Measurements from ENCODE around the gene ZMAT1. TPM values are rescaled to one million over a fixed set of nuclear protein-coding genes. Genes with fewer than 3 reads are reported as not detected.

The ZMAT1 gene
- total RNA-seq, 1 experiment from 2014 or later: 4.0 TPM

DNA sequence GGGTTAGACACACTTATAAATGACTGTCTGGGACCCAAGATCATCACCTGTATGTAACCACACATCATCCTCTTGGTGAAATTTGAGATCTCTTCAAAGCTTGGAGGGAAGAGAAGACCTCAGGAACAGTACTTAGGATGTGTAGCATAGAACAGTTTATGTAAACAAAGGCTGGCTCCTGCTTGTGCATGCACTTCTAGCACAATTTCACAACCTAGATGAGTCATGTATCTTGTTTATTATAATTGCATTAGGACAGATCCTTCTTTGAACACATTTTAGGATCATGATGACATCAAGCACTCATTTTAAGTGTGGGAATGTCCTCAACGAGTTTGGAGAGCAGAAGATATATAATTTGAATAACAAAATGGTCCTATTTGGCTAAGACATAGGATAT is 26.3 kb upstream of the ZMAT1 start:
- intact Hi-C loops (cut with micrococcal nuclease; ENCODE audit: unreplicated experiment): no loop called here
- Mint-ChIP-seq H3K4me3 (ENCODE audit: low read depth, unreplicated experiment) (no peak overlapping the region), H3K4me1 (ENCODE audit: low read depth, unreplicated experiment) (no peaks in the 10 kb centered on the region), H3K36me3 (ENCODE audit: insufficient read depth, unreplicated experiment) (no peaks in the 10 kb centered on the region), H3K27me3 (ENCODE audit: unreplicated experiment) (no peaks in the 10 kb centered on the region), H3K27ac (ENCODE audit: unreplicated experiment) (no peak overlapping the region), H3K9me3 (ENCODE audit: low read depth, unreplicated experiment) (peaks cover 9% of the 10 kb centered on the region)
- CTCF ChIA-PET: no interaction called here
- no TSS peak for BruUV-seq (replicated peaks)
- DNase-seq: no peak
- TF ChIP-seq, protein P1, sequence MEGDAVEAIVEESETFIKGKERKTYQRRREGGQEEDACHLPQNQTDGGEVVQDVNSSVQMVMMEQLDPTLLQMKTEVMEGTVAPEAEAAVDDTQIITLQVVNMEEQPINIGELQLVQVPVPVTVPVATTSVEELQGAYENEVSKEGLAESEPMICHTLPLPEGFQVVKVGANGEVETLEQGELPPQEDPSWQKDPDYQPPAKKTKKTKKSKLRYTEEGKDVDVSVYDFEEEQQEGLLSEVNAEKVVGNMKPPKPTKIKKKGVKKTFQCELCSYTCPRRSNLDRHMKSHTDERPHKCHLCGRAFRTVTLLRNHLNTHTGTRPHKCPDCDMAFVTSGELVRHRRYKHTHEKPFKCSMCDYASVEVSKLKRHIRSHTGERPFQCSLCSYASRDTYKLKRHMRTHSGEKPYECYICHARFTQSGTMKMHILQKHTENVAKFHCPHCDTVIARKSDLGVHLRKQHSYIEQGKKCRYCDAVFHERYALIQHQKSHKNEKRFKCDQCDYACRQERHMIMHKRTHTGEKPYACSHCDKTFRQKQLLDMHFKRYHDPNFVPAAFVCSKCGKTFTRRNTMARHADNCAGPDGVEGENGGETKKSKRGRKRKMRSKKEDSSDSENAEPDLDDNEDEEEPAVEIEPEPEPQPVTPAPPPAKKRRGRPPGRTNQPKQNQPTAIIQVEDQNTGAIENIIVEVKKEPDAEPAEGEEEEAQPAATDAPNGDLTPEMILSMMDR (IDR thresholded peaks at IDR 0.05; ENCODE audit: unreplicated experiment): no peak

DNA sequence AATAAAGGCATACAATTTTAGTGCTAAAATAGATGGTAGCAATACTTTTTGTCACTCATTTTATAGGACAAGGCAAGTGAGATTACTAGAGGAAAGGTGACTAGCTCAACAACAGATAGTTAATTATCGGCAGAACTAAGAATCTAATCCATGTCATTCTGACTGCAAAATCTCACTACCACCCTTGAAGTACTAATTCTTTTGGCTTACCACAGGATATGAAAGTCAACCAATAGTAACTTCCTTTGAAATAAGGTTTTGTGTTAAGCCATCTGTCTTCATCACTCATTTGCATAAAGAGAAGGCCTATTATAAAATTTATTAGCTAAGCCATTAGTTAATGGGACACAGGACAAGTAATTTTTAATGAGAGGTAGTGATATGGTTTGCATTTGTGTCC is 25.3 kb upstream of the ZMAT1 start:
- Mint-ChIP-seq H3K36me3 (ENCODE audit: insufficient read depth, unreplicated experiment) (no peaks in the 10 kb centered on the region), H3K4me3 (ENCODE audit: low read depth, unreplicated experiment) (no peak overlapping the region), H3K9me3 (ENCODE audit: low read depth, unreplicated experiment) (peaks cover 11% of the 10 kb centered on the region), H3K27me3 (ENCODE audit: unreplicated experiment) (no peaks in the 10 kb centered on the region), H3K27ac (ENCODE audit: unreplicated experiment) (no peak overlapping the region), H3K4me1 (ENCODE audit: low read depth, unreplicated experiment) (no peaks in the 10 kb centered on the region)
- DNase-seq: no peak
- BruUV-seq (replicated peaks): no TSS peak
- TF ChIP-seq, protein P1 (IDR thresholded peaks at IDR 0.05; ENCODE audit: unreplicated experiment): no peak
- CTCF ChIA-PET: no interaction called here
- intact Hi-C loops (cut with micrococcal nuclease; ENCODE audit: unreplicated experiment): no loop called here

DNA sequence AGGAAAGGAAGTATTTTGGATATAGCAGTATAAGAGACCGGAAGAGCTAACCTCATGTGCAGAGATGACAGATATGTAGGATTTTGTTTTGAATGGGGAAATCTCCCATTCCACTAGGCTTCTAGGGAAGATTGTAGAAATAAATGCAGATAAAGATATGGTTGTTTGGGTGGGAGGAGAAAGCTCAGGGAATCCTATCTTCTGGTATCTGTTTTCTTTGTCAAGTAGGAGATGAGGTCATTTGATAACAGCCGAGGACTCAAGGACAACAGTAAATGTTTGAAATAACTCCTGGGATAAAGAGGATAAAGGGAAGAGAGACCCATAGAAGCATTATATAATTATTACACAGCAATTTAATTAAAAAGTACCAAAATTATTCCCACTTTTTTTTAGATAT is 24.7 kb upstream of the ZMAT1 start:
- H3K27me3 Mint-ChIP-seq (ENCODE audit: unreplicated experiment): no peaks in the 10 kb centered on the region

GRCh38 chrX:101950581-101950980 is 18.8 kb upstream of the ZMAT1 start:
- TF ChIP-seq, protein P1 (IDR thresholded peaks at IDR 0.05; ENCODE audit: unreplicated experiment): no peak
- Mint-ChIP-seq H3K27me3 (ENCODE audit: unreplicated experiment) (no peaks in the 10 kb centered on the region), H3K27ac (ENCODE audit: unreplicated experiment) (no peak overlapping the region), H3K9me3 (ENCODE audit: low read depth, unreplicated experiment) (peaks cover 14% of the 10 kb centered on the region), H3K4me1 (ENCODE audit: low read depth, unreplicated experiment) (no peaks in the 10 kb centered on the region), H3K4me3 (ENCODE audit: low read depth, unreplicated experiment) (no peak overlapping the region), H3K36me3 (ENCODE audit: insufficient read depth, unreplicated experiment) (no peaks in the 10 kb centered on the region)
- BruUV-seq (replicated peaks): no TSS peak
- intact Hi-C loops (cut with micrococcal nuclease; ENCODE audit: unreplicated experiment): no loop called here
- no peak for DNase-seq
- CTCF ChIA-PET: no interaction called here

More for the DNA sequence above, 24.7 kb upstream of the ZMAT1 start:
- Mint-ChIP-seq H3K4me3 (ENCODE audit: low read depth, unreplicated experiment) (no peak overlapping the region), H3K27ac (ENCODE audit: unreplicated experiment) (no peak overlapping the region), H3K9me3 (ENCODE audit: low read depth, unreplicated experiment) (peaks cover 11% of the 10 kb centered on the region), H3K4me1 (ENCODE audit: low read depth, unreplicated experiment) (no peaks in the 10 kb centered on the region), H3K36me3 (ENCODE audit: insufficient read depth, unreplicated experiment) (no peaks in the 10 kb centered on the region)
- TF ChIP-seq, protein P1 (IDR thresholded peaks at IDR 0.05; ENCODE audit: unreplicated experiment): no peak
- intact Hi-C loops (cut with micrococcal nuclease; ENCODE audit: unreplicated experiment): no loop called here
- DNase-seq: no peak
- CTCF ChIA-PET: no interaction called here
- BruUV-seq (replicated peaks): no TSS peak

DNA sequence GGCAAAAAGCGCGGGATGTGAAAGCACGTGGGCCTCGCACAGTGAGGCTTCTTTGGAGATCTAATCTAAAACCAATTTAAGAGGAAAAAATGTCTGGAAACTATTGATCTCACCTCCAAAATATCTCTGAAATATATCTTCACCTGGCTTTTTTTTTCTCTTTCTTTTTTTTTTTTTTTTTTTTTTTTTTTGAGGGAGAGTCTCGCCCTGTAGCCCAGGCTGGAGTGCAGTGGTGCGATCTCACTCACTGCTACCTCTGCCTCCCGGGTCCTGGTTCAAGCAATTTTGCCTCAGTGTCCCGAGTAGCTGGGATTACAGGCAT is 383 bp upstream of the ZMAT1 start:
- Mint-ChIP-seq H3K27ac (ENCODE audit: unreplicated experiment) (peak overlapping the region; percentile 86), H3K4me1 (ENCODE audit: low read depth, unreplicated experiment) (peaks cover 9% of the 10 kb centered on the region), H3K27me3 (ENCODE audit: unreplicated experiment) (no peaks in the 10 kb centered on the region), H3K36me3 (ENCODE audit: insufficient read depth, unreplicated experiment) (peaks cover 14% of the 10 kb centered on the region), H3K4me3 (ENCODE audit: low read depth, unreplicated experiment) (peak overlapping the region; percentile 79), H3K9me3 (ENCODE audit: low read depth, unreplicated experiment) (no peaks in the 10 kb centered on the region)
- TF ChIP-seq, protein P1 (IDR thresholded peaks at IDR 0.05; ENCODE audit: unreplicated experiment): no peak
- CTCF ChIA-PET: interaction anchor here (0.9 kb wide), 1 partner anchor 135 kb away, joined by 3 read pairs; no protein-coding TSS in a partner anchor
- DNase-seq: no peak
- intact Hi-C loops (cut with micrococcal nuclease; ENCODE audit: unreplicated experiment): no loop called here
- BruUV-seq (replicated peaks): no TSS peak

All from Calu3 (cell line).